Glutamatergic neuron (in vitro differentiated cells): ENCODE data around the gene AMOTL1. TPM values are rescaled to one million over a fixed set of nuclear protein-coding genes. Genes with fewer than 3 reads are reported as not detected.

ENCODE experiments used
- DNase-seq: peaks from one replicate; pipeline ENCODE4 v3.0.0; 2022
- H3K27ac Mint-ChIP-seq: one replicate; pipeline ENCODE4 v1.8.0; 2020; ENCODE audit warnings: mild to moderate bottlenecking, mixed read lengths, inconsistent platforms; ENCODE audit not compliant: unreplicated experiment
- H3K27me3 Mint-ChIP-seq: one replicate; pipeline ENCODE4 v1.8.0; 2020; ENCODE audit warnings: mild to moderate bottlenecking, moderate library complexity, mixed read lengths, inconsistent platforms; ENCODE audit not compliant: unreplicated experiment
- H3K36me3 Mint-ChIP-seq: one replicate; pipeline ENCODE4 v1.8.0; 2020; ENCODE audit warnings: mild to moderate bottlenecking, mixed read lengths, inconsistent platforms; ENCODE audit not compliant: unreplicated experiment
- H3K4me1 Mint-ChIP-seq: one replicate; pipeline ENCODE4 v1.8.0; 2020; ENCODE audit warnings: mild to moderate bottlenecking, low read depth, mixed read lengths, inconsistent platforms; ENCODE audit not compliant: unreplicated experiment
- H3K4me3 Mint-ChIP-seq: one replicate; pipeline ENCODE4 v1.8.0; 2020; ENCODE audit warnings: mild to moderate bottlenecking, mixed read lengths, inconsistent platforms; ENCODE audit not compliant: unreplicated experiment
- H3K9me3 Mint-ChIP-seq: one replicate; pipeline ENCODE4 v1.8.0; 2020; ENCODE audit warnings: mild to moderate bottlenecking, moderate library complexity, mixed read lengths, inconsistent platforms; ENCODE audit not compliant: unreplicated experiment
- total RNA-seq: library from RNA; stranded (reverse); fragmentation: NEBNext Ultra II Directional; extraction: Animal tissue kit (Norgen Biotek cat#: 25700); gene quantifications from one replicate; pipeline ENCODE4 v1.2.1, GENCODE V29; 2021; ENCODE audit not compliant: unreplicated experiment
- TF ChIP-seq, protein P1 (sequence below): fragments of 200-600 bp; sonication (generic); IDR thresholded peaks from one replicate; pipeline ENCODE4 v1.5.0; 2021; ENCODE audit not compliant: partially characterized antibody, unreplicated experiment

AMOTL1 gene
- total RNA-seq, 1 donor from 2014 or later = 27.6 TPM

DNA sequence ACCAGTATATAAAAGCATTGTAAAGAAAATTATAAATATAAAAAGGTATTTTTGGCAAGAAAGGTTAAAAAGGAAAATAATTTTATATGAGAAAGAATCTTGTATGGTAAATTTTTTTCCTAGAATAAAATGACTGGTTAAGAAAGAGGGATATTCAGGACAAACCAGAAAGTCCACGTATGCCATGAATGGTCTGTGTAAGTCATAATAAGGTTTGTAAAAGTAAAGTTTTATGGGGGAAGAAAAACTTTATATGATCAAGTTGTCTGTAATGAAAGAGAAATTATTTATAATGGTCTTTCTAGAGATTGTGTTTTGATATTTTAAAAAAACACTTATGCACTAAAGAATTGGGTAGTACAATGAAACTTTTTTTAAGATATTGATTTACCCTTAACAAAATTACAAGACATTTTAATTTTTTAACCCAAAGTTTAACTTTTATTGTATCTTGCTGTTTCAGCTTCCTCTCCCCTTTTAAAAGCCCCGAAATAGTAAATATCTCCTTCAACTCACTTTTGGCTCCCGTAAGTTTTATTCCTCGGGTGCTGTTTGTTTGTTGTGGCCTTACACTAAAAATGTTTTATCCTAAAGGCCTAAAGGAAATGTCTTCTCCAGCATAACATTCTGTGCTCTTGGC is 47.7 kb downstream of the AMOTL1 start:
- no peak overlapping the region for H3K4me3 Mint-ChIP-seq
- no peaks in the 10 kb centered on the region for H3K4me1 Mint-ChIP-seq
- no peak overlapping the region for H3K27ac Mint-ChIP-seq
- TF ChIP-seq, protein P1, sequence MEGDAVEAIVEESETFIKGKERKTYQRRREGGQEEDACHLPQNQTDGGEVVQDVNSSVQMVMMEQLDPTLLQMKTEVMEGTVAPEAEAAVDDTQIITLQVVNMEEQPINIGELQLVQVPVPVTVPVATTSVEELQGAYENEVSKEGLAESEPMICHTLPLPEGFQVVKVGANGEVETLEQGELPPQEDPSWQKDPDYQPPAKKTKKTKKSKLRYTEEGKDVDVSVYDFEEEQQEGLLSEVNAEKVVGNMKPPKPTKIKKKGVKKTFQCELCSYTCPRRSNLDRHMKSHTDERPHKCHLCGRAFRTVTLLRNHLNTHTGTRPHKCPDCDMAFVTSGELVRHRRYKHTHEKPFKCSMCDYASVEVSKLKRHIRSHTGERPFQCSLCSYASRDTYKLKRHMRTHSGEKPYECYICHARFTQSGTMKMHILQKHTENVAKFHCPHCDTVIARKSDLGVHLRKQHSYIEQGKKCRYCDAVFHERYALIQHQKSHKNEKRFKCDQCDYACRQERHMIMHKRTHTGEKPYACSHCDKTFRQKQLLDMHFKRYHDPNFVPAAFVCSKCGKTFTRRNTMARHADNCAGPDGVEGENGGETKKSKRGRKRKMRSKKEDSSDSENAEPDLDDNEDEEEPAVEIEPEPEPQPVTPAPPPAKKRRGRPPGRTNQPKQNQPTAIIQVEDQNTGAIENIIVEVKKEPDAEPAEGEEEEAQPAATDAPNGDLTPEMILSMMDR = no peak
- no peak for DNase-seq
- H3K27me3 Mint-ChIP-seq = no peaks in the 10 kb centered on the region
- H3K36me3 Mint-ChIP-seq = peaks cover 28% of the 10 kb centered on the region
- no peaks in the 10 kb centered on the region for H3K9me3 Mint-ChIP-seq

DNA sequence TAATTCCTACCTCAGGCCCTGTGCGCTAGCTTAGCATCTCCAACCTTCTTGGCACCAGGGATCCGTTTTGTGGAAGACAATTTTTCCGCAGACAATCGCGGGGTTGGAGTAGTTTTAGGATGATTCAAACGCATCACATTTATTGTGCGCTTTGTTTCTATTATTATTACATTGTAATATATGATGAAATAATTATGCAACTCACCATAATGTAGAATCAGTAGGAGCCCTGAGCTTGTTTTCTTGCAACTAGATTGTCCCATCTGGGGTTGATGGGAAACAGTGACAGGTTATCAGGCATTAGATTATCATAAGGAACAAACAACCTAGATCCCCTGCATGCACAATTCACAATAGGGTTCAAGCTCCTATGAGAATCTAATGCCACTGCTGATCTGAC is 52.3 kb downstream of the AMOTL1 start:
- H3K4me3 Mint-ChIP-seq = no peak overlapping the region
- DNase-seq = no peak
- TF ChIP-seq, protein P1 = no peak
- H3K36me3 Mint-ChIP-seq = peaks cover 16% of the 10 kb centered on the region
- H3K27ac Mint-ChIP-seq = no peak overlapping the region
- no peaks in the 10 kb centered on the region for H3K27me3 Mint-ChIP-seq
- H3K9me3 Mint-ChIP-seq = no peaks in the 10 kb centered on the region
- H3K4me1 Mint-ChIP-seq = no peaks in the 10 kb centered on the region

DNA sequence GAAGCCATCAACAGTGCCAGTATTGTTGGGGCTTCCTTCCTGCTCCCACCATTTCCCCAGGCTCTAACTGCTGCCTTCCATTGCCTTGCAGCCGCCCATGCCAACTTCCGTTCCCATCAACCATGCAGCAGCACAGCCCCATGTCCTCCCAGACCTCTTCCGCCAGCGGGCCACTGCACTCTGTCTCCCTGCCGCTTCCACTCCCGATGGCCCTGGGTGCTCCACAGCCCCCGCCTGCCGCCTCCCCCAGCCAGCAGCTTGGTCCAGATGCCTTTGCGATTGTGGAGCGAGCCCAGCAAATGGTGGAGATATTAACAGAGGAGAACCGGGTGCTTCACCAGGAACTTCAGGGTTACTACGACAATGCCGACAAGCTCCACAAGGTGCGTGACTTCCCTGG is 53.3 kb downstream of the AMOTL1 start:
- DNase-seq = no peak
- no peak overlapping the region for H3K27ac Mint-ChIP-seq
- H3K27me3 Mint-ChIP-seq = no peaks in the 10 kb centered on the region
- no peak overlapping the region for H3K4me3 Mint-ChIP-seq
- H3K36me3 Mint-ChIP-seq = peaks cover 11% of the 10 kb centered on the region
- no peaks in the 10 kb centered on the region for H3K4me1 Mint-ChIP-seq
- H3K9me3 Mint-ChIP-seq = no peaks in the 10 kb centered on the region
- TF ChIP-seq, protein P1 = no peak

DNA sequence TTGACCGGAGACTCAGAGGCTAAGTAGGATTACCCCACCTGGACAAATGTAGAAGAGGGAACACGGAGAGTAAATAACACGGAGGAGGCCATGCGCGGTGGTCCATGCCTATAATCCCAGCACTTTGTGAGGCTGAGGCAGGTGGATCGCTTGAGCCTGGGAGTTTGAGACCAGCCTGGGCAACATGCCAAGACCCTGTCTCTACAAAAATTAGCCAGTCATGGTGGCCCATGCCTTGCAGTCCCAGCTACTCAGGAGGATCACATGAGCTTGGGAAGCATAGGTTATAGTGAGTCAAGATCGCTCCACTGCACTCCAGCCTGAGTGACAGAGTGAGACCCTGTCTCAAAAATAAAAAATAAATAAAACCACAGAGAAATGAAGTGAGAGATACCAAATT is 53.9 kb downstream of the AMOTL1 start:
- Mint-ChIP-seq H3K4me3 (no peak overlapping the region), H3K27ac (no peak overlapping the region)

DNA sequence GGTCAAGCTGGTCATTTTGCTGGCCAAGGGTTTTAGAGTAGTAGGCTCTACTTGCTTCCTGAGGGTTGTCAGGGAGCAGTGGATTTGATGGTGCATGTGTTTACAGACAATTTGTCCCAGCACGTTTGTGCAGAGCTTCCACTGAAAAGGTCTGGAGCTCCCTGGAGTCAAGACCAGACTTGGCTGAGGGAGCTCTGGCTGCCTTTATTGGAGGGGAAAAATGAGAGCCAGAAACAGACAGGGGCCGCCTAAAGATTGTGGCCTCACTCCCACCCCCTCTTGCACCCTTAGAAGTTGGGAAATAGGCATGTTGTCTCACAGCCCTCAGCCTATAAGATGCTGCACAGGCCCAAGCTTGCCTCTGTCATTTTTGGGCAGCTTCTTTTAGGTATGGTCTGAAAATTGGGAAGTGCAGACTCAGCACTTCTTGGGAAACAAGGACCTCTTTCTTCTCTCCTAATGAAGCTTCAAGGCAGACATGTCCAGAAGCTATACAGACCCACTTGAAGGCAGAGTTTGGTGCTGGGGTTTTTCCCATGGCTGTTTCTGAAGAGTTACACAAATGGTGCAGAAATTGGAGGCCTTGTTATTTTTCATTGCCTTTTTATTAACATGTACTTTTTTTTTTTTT is 55.1 kb downstream of the AMOTL1 start:
- DNase-seq = no peak
- H3K4me1 Mint-ChIP-seq = no peaks in the 10 kb centered on the region
- H3K27me3 Mint-ChIP-seq = no peaks in the 10 kb centered on the region
- no peak overlapping the region for H3K27ac Mint-ChIP-seq
- H3K9me3 Mint-ChIP-seq = no peaks in the 10 kb centered on the region
- no peak overlapping the region for H3K4me3 Mint-ChIP-seq
- H3K36me3 Mint-ChIP-seq = peaks cover 8% of the 10 kb centered on the region
- TF ChIP-seq, protein P1 = no peak

More for the DNA sequence above, 53.9 kb downstream of the AMOTL1 start:
- Mint-ChIP-seq H3K36me3 (peaks cover 8% of the 10 kb centered on the region), H3K27me3 (no peaks in the 10 kb centered on the region), H3K9me3 (no peaks in the 10 kb centered on the region), H3K4me1 (no peaks in the 10 kb centered on the region)
- no peak for DNase-seq
- TF ChIP-seq, protein P1 = no peak
